GM21576 (cell line): ENCODE results near the gene LMNTD1.
A peak's percentile ranks its signal among the peaks of the same experiment; 100 is the strongest.
"Not testable (repeated sequence)": the region's sequence is repeated elsewhere in the genome, so short reads cannot be mapped to it uniquely, and the experiment has no call there.

ENCODE experiments used
- ATAC-seq: cut with Tn5 transposase; IDR thresholded peaks from one replicate; pipeline ENCODE4 v1.9.1; 2021; ENCODE audit warnings: mild to moderate bottlenecking, moderate library complexity; ENCODE audit not compliant: unreplicated experiment

Gene LMNTD1

GRCh38 chr12:25493682-25494081, 59.4 kb downstream of the LMNTD1 start:
- ATAC-seq, result no peak

DNA sequence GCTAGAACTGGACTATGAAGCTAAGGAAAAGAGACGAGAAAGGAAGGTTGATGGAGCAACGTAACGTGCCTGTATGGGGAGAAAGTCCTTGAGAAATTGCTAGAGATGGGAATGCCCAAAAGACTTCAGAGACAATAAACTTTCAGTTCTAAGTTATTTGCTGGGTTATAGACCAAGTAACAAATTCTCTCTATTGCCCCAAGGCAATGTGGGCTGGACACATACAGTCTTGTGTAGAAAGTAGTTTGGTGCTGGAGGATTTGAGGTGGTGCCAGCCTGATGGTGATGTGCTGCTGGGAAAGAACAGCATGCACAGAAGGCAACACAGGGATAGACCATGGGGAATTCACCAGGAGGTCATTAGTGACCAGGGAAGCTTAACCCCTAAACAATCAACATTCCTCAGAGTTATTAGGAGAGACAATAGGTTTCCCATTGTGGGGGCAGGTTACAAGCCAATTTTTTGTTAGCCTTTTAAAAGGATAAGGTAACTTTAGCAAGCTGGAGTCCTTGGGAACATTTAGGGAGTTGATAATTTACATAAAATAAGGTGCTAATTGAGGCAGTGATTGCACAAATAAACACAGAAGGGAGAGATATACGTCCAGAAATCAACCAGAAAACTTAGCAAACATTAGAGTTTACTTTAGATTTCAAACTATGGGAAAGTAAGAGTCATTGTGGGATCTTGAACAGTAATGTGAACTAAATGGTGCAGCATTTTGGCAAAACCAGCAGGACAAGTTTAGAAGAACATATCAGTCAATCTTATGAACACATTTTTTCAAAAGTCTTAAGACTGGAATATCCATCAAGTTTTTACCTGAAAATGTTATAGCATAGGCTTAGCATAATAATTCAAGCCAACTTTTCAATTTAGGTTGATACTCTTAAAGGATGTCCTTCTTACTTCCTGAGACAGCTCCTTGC, 61.4 kb downstream of the LMNTD1 start:
- no peak for ATAC-seq

DNA sequence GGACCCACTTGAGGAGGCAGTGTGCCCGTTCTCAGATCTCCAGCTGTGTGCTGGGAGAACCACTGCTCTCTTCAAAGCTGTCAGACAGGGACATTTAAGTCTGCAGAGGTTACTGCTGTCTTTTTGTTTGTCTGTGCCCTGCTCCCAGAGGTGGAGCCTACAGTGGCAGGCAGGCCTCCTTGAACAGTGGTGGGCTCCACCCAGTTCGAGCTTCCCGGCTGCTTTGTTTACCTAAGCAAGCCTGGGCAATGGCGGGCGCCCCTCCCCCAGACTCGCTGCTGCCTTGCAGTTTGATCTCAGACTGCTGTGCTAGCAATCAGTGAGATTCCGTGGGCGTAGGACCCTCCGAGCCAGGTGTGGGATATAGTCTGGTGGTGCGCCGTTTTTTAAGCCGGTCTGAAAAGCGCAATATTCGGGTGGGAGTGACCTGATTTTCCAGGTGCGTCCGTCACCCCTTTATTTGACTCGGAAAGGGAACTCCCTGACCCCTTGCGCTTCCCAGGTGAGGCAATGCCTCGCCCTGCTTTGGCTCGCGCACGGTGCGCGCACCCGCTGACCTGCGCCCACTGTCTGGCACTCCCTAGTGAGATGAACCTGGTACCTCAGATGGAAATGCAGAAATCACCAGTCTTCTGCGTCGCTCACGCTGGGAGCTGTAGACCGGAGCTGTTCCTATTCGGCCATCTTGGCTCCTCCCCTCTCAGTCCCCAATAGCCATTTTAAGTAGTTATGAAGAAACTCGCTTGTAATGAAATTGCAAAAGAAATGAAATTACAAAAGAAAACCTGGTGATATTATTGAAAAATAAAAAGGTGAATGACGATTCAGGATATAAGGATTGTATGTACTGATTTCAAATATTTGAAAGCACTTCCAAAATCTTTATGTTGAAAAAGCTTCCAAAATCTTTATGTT, 63.9 kb downstream of the LMNTD1 start:
- ATAC-seq, result not testable (repeated sequence)

- no peak for ATAC-seq
Observed at GRCh38 chr12:25482625-25483024, 70.5 kb downstream of the LMNTD1 start.

DNA sequence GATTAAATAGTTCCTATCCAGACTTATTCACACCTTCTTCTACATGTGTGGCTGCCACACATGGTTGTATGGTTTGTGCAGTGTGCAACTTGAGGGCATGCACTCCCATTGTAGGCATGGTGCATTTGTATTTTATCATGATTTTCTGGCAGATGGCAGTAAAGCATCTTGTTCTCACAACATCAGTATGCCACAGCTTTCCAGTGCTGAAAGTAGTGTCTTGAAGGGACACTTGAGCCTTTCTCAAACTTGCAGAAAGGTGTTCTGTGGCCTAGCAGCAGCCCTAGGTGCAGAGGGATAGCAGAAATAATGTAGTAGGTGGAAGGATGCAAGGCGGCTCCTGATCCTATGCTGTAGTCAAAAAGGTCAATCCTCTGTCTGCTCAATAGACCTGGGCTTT, 72.9 kb downstream of the LMNTD1 start:
- no peak for ATAC-seq

DNA sequence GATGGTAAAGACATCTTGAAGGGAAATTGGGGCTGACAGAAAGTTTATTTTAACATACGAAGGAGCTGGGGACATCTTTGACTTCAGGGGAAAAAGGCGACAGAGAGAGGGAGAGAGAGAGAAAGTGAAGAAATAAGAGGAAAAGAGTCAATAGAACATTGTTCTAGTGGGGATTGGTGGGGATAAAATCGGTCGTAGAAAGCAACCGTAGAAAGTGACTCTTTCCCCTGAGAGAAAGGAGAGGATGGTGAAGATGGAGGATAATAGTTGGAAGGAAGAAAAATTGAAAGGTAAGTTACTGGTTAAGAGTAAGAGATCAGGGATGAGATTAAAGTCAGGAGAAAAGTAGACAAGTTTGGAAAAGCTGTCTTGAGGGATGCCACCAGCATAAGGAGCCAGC, 75.9 kb downstream of the LMNTD1 start:
- no peak for ATAC-seq

DNA sequence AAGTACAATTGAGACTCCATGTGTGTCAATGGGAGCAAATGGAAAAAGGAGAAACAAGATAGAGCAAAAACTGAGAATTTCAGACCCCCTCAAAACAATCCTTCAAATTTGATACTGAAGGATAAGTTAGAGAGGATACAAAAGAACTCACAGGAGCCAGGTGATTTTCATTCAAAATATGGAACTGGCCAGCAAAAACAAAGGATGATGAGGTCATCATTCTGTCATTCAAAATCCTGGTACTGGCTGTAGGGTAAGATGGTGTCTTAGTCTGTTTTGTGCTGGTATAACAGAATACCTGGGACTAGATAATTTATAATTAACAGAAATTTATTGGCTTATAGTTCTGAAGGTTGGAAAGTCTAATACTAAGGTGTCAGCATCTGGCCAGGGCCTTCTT, 80.6 kb downstream of the LMNTD1 start:
- no peak for ATAC-seq

- no peak for ATAC-seq
Observed at GRCh38 chr12:25469861-25470260, 83.2 kb downstream of the LMNTD1 start.

- no peak for ATAC-seq
Observed at GRCh38 chr12:25469368-25469767, 83.7 kb downstream of the LMNTD1 start.

GRCh38 chr12:25463521-25463920, 89.6 kb downstream of the LMNTD1 start:
- no peak for ATAC-seq

DNA sequence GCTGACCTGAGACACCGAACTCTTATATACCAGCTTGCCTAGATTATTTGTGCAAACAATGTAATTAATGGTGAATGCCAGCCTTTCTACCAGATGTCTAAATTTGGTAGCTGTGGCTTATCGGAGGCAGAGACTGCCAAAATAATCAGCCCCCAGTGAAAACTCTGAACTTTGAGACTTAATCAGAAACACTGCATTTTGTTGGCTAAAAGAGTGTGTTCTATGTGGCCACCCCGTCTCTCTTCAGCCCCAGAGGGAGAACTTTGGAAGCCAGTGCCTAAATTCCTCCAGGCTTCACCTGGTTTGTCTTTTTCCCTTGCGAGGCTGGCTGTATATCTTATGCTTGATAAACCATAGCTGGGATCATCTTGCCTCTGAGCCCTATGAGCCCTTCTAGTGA, 90.1 kb downstream of the LMNTD1 start:
- no peak for ATAC-seq

GRCh38 chr12:25459541-25459951, 93.5 kb downstream of the LMNTD1 start:
- peak; percentile 89 for ATAC-seq

DNA sequence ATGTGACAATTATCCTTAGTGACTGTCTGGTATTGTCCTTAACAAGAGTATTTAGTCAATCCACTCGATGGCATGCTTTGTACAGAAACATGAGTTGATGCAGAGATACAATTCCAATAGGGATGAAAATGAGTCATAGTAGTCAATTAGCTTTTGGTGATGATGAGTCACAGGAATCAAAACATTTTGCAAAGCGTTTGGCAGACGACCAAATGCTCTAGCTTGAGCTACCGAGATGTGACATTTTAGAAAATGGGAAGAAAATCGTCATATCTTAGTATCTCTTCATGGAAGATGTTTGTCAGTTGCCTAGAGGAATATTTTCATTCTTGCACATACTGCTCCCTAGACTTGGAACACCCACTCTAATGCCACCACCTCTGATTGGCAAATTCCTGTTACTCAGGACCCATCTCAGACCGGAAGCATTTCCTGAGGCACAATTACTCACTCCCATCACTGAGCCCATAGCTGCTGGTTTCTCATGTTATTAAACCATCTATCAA, 95.0 kb downstream of the LMNTD1 start:
- no peak for ATAC-seq

GRCh38 chr12:25456474-25456873, 96.6 kb downstream of the LMNTD1 start:
- ATAC-seq, result no peak

GRCh38 chr12:25455696-25456095, 97.4 kb downstream of the LMNTD1 start:
- no peak for ATAC-seq

- no peak for ATAC-seq
Observed at GRCh38 chr12:25449007-25449406, 104.1 kb downstream of the LMNTD1 start.

DNA sequence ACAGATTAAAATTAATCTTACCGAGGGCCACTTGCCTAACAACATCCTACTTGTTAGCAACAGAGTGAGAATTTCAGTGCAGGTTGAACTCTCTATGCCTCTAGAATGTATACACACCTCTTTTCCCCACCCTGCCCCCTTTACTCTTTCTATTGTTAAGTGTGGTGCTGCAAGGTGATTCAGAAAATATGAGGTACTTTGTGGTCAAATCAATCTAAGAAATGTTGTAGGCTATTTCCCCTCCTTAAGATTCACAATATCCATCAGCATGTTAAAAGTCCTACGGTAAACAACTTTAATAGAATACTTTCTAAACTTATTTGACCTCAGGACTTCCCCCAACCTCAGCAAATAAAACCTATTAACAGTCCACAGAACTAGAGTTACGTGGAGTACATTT, 106.0 kb downstream of the LMNTD1 start:
- no peak for ATAC-seq

DNA sequence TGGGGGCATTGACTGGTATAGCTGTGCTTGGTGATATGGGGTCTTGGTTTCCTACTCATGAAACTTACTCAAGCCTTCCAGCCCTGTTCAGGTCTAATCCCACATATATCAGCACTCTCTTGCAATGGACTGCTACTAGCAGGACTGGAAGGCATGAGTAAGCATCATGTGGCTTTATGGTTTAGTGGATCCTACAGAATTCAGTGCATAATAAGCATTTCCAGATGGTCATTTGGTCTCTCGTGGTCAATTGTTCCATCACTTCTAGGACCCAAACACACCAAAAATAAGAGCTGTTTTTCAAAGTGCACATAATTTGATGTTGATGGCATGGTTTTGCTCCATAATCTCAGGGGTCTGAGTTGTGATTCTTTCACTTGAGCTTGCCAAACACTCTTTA, 114.4 kb downstream of the LMNTD1 start:
- ATAC-seq, result no peak

DNA sequence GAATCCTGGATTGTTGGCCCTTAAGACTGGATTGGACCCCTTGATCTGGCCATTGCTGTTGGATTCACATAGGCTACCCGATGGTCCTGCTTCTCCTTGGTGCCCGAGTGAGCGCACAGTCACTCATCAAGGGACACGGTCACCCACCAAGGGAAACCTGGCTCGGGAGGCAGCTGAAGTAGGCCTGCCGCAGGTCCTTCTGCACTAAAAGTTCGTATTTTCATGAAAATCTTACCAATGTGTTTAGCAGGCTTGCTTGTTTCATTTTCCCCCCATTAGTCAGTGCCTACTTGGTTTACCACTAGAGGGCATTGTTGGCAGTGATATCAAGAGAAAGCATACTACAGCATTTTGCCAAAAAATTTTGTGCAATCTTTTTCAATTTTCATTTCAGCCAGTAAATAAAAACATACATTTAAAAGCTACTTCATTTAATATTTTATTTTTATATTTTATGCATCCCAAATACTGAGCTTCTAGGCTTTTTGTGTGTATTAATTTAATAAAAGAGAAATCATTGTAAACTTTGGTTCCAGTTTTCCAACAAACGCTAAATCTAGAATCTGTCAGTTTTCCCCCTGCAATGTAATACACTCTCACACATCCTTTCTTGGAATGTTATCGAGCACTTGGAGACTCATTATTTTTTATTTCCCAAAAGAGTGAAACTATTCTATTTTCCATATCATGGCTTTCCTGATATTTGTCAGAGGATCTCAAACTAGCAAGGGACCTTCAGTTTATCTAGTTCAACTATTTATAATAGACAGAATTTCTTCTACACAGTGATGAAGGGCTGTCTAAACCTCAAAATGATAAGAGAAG, 116.7 kb downstream of the LMNTD1 start:
- peak; percentile 69 for ATAC-seq

- no peak for ATAC-seq
Observed at GRCh38 chr12:25435431-25435830, 117.7 kb downstream of the LMNTD1 start.

DNA sequence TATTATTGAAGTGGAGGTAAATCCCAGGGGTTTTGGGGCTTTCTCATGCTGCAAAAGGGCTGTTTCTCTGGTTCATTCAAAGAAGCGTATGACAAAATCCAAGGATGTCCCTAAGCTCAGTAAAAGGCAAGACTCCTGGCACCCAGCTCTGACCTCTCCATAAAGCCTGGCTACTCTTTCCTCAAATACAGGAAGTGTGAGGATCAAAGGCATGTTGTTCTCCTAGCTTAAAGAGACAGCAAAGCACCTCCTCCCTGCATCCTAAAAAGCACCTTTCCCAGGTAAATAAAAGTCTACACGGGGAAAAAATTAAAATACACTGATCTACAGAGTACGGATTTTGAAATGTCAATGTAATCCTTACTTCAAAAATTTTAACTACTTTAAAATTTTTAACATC, 118.6 kb downstream of the LMNTD1 start:
- no peak for ATAC-seq
